Natural killer cell treated with Interleukin-12 subunit alpha and Interleukin-12 subunit beta and Interleukin-15 and Interleukin-18, amount 100 ng/mL, for 72 hours (primary cell): Measurements from ENCODE around the gene LSAMP. TPM values are rescaled to one million over a fixed set of nuclear protein-coding genes. Genes with fewer than 3 reads are reported as not detected.

ENCODE experiments used
- ATAC-seq, 2 donors: fragments of 150-1000 bp; cut with Tn5 transposase in 1 of 2; sonication (Bioruptor Pico), chemical (Tn5 transposase) in 1 of 2; 2 replicates each; pipeline ENCODE4 v1.10.0; 2021
- DNase-seq: peaks from one replicate; pipeline ENCODE4 v3.0.0; 2022; ENCODE audit warnings: low spot score
- H3K27ac Mint-ChIP-seq, 2 donors: 1 replicate in 1 of 2; 2 replicates in 1 of 2; pipeline ENCODE4 v1.8.0; 2022; ENCODE audit warnings: mixed read lengths in 2 of 2, mild to moderate bottlenecking in 1 of 2, moderate library complexity in 1 of 2
- H3K27me3 Mint-ChIP-seq, 2 donors: 1 replicate in 1 of 2; 2 replicates in 1 of 2; pipeline ENCODE4 v1.8.0; 2022; ENCODE audit warnings: mixed read lengths in 2 of 2
- H3K36me3 Mint-ChIP-seq: one replicate; pipeline ENCODE4 v1.8.0; 2022; ENCODE audit warnings: mixed read lengths
- H3K4me1 Mint-ChIP-seq, 2 donors: 1 replicate in 1 of 2; 2 replicates in 1 of 2; pipeline ENCODE4 v1.8.0; 2022; ENCODE audit warnings: low read depth in 2 of 2, mixed read lengths in 2 of 2, mild to moderate bottlenecking in 1 of 2
- H3K4me3 Mint-ChIP-seq: one replicate; pipeline ENCODE4 v1.8.0; 2022; ENCODE audit warnings: mixed read lengths
- H3K9me3 Mint-ChIP-seq: 2 replicates; pipeline ENCODE4 v1.8.0; 2022; ENCODE audit warnings: mixed read lengths
- total RNA-seq, 2 donors: library from RNA; stranded (reverse); gene quantifications; one replicate each; pipeline ENCODE4 v1.2.3, GENCODE V29; 2022

Gene LSAMP
- total RNA-seq, 2 donors from 2014 or later: not detected

GRCh38 chr3:116413319-116413718 lies 32.0 kb downstream of the LSAMP start:
- H3K4me3 Mint-ChIP-seq: no peak overlapping the region
- H3K27ac Mint-ChIP-seq: no peak overlapping the region
- peaks cover 31% of the 10 kb centered on the region for H3K9me3 Mint-ChIP-seq
- no peaks in the 10 kb centered on the region for H3K4me1 Mint-ChIP-seq
- ATAC-seq: no peak
- DNase-seq: no peak
- H3K27me3 Mint-ChIP-seq: no peaks in the 10 kb centered on the region
- H3K36me3 Mint-ChIP-seq: no peaks in the 10 kb centered on the region

GRCh38 chr3:116408473-116408872 lies 36.8 kb downstream of the LSAMP start:
- Mint-ChIP-seq H3K4me1 (no peaks in the 10 kb centered on the region), H3K9me3 (peaks cover 8% of the 10 kb centered on the region), H3K4me3 (no peak overlapping the region), H3K27me3 (no peaks in the 10 kb centered on the region), H3K27ac (no peak overlapping the region), H3K36me3 (no peaks in the 10 kb centered on the region)
- no peak for ATAC-seq
- no peak for DNase-seq

GRCh38 chr3:116405231-116405630 lies 40.1 kb downstream of the LSAMP start:
- Mint-ChIP-seq H3K27ac (no peak overlapping the region), H3K4me3 (no peak overlapping the region), H3K27me3 (no peaks in the 10 kb centered on the region), H3K4me1 (no peaks in the 10 kb centered on the region), H3K36me3 (no peaks in the 10 kb centered on the region), H3K9me3 (peaks cover 6% of the 10 kb centered on the region)
- no peak for ATAC-seq
- no peak for DNase-seq

GRCh38 chr3:116399701-116400226 lies 45.5 kb downstream of the LSAMP start:
- H3K27ac Mint-ChIP-seq: no peak overlapping the region
- ATAC-seq (no peak), DNase-seq (no peak)
- H3K36me3 Mint-ChIP-seq: no peaks in the 10 kb centered on the region
- H3K4me1 Mint-ChIP-seq: no peaks in the 10 kb centered on the region
- H3K9me3 Mint-ChIP-seq: peaks cover 15% of the 10 kb centered on the region
- no peaks in the 10 kb centered on the region for H3K27me3 Mint-ChIP-seq
- no peak overlapping the region for H3K4me3 Mint-ChIP-seq

- Mint-ChIP-seq H3K4me3 (no peak overlapping the region), H3K27me3 (no peaks in the 10 kb centered on the region), H3K36me3 (no peaks in the 10 kb centered on the region), H3K9me3 (peaks cover 24% of the 10 kb centered on the region), H3K27ac (no peak overlapping the region), H3K4me1 (no peaks in the 10 kb centered on the region)
- DNase-seq: no peak
- ATAC-seq: no peak
These were observed 50.9 kb downstream of the LSAMP start for GRCh38 chr3:116394365-116394764.

GRCh38 chr3:116393199-116393598 lies 52.1 kb downstream of the LSAMP start:
- no peak overlapping the region for H3K4me3 Mint-ChIP-seq
- H3K36me3 Mint-ChIP-seq: no peaks in the 10 kb centered on the region
- no peak overlapping the region for H3K27ac Mint-ChIP-seq
- no peak for DNase-seq
- no peaks in the 10 kb centered on the region for H3K4me1 Mint-ChIP-seq
- no peak for ATAC-seq
- no peaks in the 10 kb centered on the region for H3K27me3 Mint-ChIP-seq
- peaks cover 16% of the 10 kb centered on the region for H3K9me3 Mint-ChIP-seq

GRCh38 chr3:116392291-116392690 lies 53.0 kb downstream of the LSAMP start:
- no peak overlapping the region for H3K27ac Mint-ChIP-seq
- H3K27me3 Mint-ChIP-seq: no peaks in the 10 kb centered on the region
- H3K36me3 Mint-ChIP-seq: no peaks in the 10 kb centered on the region
- ATAC-seq (peak in 1 of 2 donors; percentile 24), DNase-seq (no peak)
- H3K9me3 Mint-ChIP-seq: peaks cover 19% of the 10 kb centered on the region
- H3K4me3 Mint-ChIP-seq: no peak overlapping the region
- no peaks in the 10 kb centered on the region for H3K4me1 Mint-ChIP-seq

GRCh38 chr3:116391296-116392201 lies 53.7 kb downstream of the LSAMP start:
- H3K4me3 Mint-ChIP-seq: no peak overlapping the region
- DNase-seq: no peak

GRCh38 chr3:116390318-116390717 lies 55.0 kb downstream of the LSAMP start:
- DNase-seq (no peak), ATAC-seq (no peak)
- no peaks in the 10 kb centered on the region for H3K4me1 Mint-ChIP-seq
- H3K4me3 Mint-ChIP-seq: no peak overlapping the region
- H3K9me3 Mint-ChIP-seq: peaks cover 16% of the 10 kb centered on the region
- H3K27me3 Mint-ChIP-seq: no peaks in the 10 kb centered on the region
- no peak overlapping the region for H3K27ac Mint-ChIP-seq
- no peaks in the 10 kb centered on the region for H3K36me3 Mint-ChIP-seq

More at GRCh38 chr3:116391296-116392201, 53.7 kb downstream of the LSAMP start:
- no peak overlapping the region for H3K27ac Mint-ChIP-seq
- no peaks in the 10 kb centered on the region for H3K36me3 Mint-ChIP-seq
- peak in 1 of 2 donors; percentile 41 for ATAC-seq
- H3K27me3 Mint-ChIP-seq: no peaks in the 10 kb centered on the region
- H3K9me3 Mint-ChIP-seq: peaks cover 16% of the 10 kb centered on the region
- no peaks in the 10 kb centered on the region for H3K4me1 Mint-ChIP-seq

- H3K9me3 Mint-ChIP-seq: peaks cover 14% of the 10 kb centered on the region
- no peak overlapping the region for H3K4me3 Mint-ChIP-seq
- ATAC-seq (no peak), DNase-seq (no peak)
- no peaks in the 10 kb centered on the region for H3K36me3 Mint-ChIP-seq
- no peak overlapping the region for H3K27ac Mint-ChIP-seq
- H3K4me1 Mint-ChIP-seq: no peaks in the 10 kb centered on the region
- H3K27me3 Mint-ChIP-seq: no peaks in the 10 kb centered on the region
These were observed 56.4 kb downstream of the LSAMP start for GRCh38 chr3:116388867-116389385.

GRCh38 chr3:116386168-116386567 lies 59.1 kb downstream of the LSAMP start:
- H3K9me3 Mint-ChIP-seq: peaks cover 16% of the 10 kb centered on the region
- H3K4me1 Mint-ChIP-seq: no peaks in the 10 kb centered on the region
- H3K36me3 Mint-ChIP-seq: no peaks in the 10 kb centered on the region
- H3K27ac Mint-ChIP-seq: no peak overlapping the region
- H3K27me3 Mint-ChIP-seq: no peaks in the 10 kb centered on the region
- ATAC-seq: no peak
- no peak for DNase-seq
- H3K4me3 Mint-ChIP-seq: no peak overlapping the region

GRCh38 chr3:116384717-116385116 lies 60.6 kb downstream of the LSAMP start:
- H3K36me3 Mint-ChIP-seq: no peaks in the 10 kb centered on the region
- no peak for DNase-seq
- no peak overlapping the region for H3K27ac Mint-ChIP-seq
- peaks cover 12% of the 10 kb centered on the region for H3K9me3 Mint-ChIP-seq
- no peaks in the 10 kb centered on the region for H3K27me3 Mint-ChIP-seq
- H3K4me1 Mint-ChIP-seq: no peaks in the 10 kb centered on the region
- no peak overlapping the region for H3K4me3 Mint-ChIP-seq
- ATAC-seq: no peak

- ATAC-seq: no peak
- Mint-ChIP-seq H3K27ac (no peak overlapping the region), H3K27me3 (no peaks in the 10 kb centered on the region), H3K9me3 (peaks cover 6% of the 10 kb centered on the region), H3K36me3 (no peaks in the 10 kb centered on the region), H3K4me3 (no peak overlapping the region), H3K4me1 (no peaks in the 10 kb centered on the region)
- DNase-seq: no peak
These were observed 67.2 kb downstream of the LSAMP start for GRCh38 chr3:116378077-116378476.

- DNase-seq: no peak
- H3K9me3 Mint-ChIP-seq: peaks cover 6% of the 10 kb centered on the region
- H3K27ac Mint-ChIP-seq: no peak overlapping the region
- peaks cover 6% of the 10 kb centered on the region for H3K36me3 Mint-ChIP-seq
- no peak for ATAC-seq
- H3K4me1 Mint-ChIP-seq: no peaks in the 10 kb centered on the region
- no peaks in the 10 kb centered on the region for H3K27me3 Mint-ChIP-seq
- no peak overlapping the region for H3K4me3 Mint-ChIP-seq
These were observed 70.4 kb downstream of the LSAMP start for GRCh38 chr3:116374901-116375300.
